GM19455 (cell line): ENCODE data around the gene PTPRN2.
"Not testable (repeated sequence)": the region's sequence is repeated elsewhere in the genome, so short reads cannot be mapped to it uniquely, and the experiment has no call there.

Experiments used
- ATAC-seq: cut with Tn5 transposase; IDR thresholded peaks from one replicate; pipeline ENCODE4 v1.9.1; 2021; ENCODE audit not compliant: unreplicated experiment

The PTPRN2 gene

GRCh38 chr7:157674027-157674714 lies 913.5 kb downstream of the PTPRN2 start:
- ATAC-seq: no peak

GRCh38 chr7:157673573-157673972 lies 914.0 kb downstream of the PTPRN2 start:
- no peak for ATAC-seq

- ATAC-seq: no peak
Measured at GRCh38 chr7:157671358-157672255, 916.0 kb downstream of the PTPRN2 start.

GRCh38 chr7:157670490-157671357 lies 916.9 kb downstream of the PTPRN2 start:
- ATAC-seq: no peak

GRCh38 chr7:157669768-157670351 lies 917.8 kb downstream of the PTPRN2 start:
- ATAC-seq: no peak

- ATAC-seq: no peak
Measured at GRCh38 chr7:157668884-157669767, 918.5 kb downstream of the PTPRN2 start.

GRCh38 chr7:157668221-157668883 lies 919.3 kb downstream of the PTPRN2 start:
- ATAC-seq: no peak

GRCh38 chr7:157667731-157668130 lies 919.9 kb downstream of the PTPRN2 start:
- ATAC-seq: no peak

- ATAC-seq: no peak
Measured at GRCh38 chr7:157667261-157667660, 920.4 kb downstream of the PTPRN2 start.

GRCh38 chr7:157666530-157667040 lies 921.0 kb downstream of the PTPRN2 start:
- ATAC-seq: no peak

GRCh38 chr7:157665634-157665988 lies 922.0 kb downstream of the PTPRN2 start:
- not testable (repeated sequence) for ATAC-seq

- ATAC-seq: no peak
Measured at GRCh38 chr7:157664871-157665633, 922.6 kb downstream of the PTPRN2 start.

- no peak for ATAC-seq
Measured at GRCh38 chr7:157664034-157664433, 923.6 kb downstream of the PTPRN2 start.

GRCh38 chr7:157662981-157663716 lies 924.5 kb downstream of the PTPRN2 start:
- ATAC-seq: no peak

GRCh38 chr7:157662110-157662791 lies 925.4 kb downstream of the PTPRN2 start:
- ATAC-seq: no peak

GRCh38 chr7:157661611-157661975 lies 926.0 kb downstream of the PTPRN2 start:
- ATAC-seq: no peak

- ATAC-seq: no peak
Measured at GRCh38 chr7:157660971-157661610, 926.5 kb downstream of the PTPRN2 start.
